LNCaP clone FGC (cell line): Measurements from ENCODE around the gene PCDHB8.
"Not testable (repeated sequence)": the region's sequence is repeated elsewhere in the genome, so short reads cannot be mapped to it uniquely, and the experiment has no call there.

Experiments
- DNase-seq: peaks from one replicate; pipeline ENCODE4 v3.0.0-alpha.2; 2011; ENCODE audit warnings: low read depth
- H3K4me3 ChIP-seq: 2 replicates; pipeline ENCODE4 v1.5.1; 2011; ENCODE audit warnings: mild to moderate bottlenecking, low read depth, low read length, control low read depth
- TF ChIP-seq, protein P1 (sequence below): IDR thresholded peaks from 2 replicates; pipeline ENCODE4 v1.5.1; 2012; ENCODE audit warnings: mild to moderate bottlenecking; ENCODE audit not compliant: control insufficient read depth, insufficient read depth; ENCODE audit errors: extremely low read depth

Gene PCDHB8

GRCh38 chr5:141223112-141223783 lies 45.7 kb downstream of the PCDHB8 start, which contains the start of gene PCDHB14:
Gene PCDHB14, plus strand, starts transcription at chr5:141223343. Its CDS starts 163 bp downstream, at chr5:141223506.
- peak within 1 kb of the TSS; percentile 37 for H3K4me3 ChIP-seq

DNA sequence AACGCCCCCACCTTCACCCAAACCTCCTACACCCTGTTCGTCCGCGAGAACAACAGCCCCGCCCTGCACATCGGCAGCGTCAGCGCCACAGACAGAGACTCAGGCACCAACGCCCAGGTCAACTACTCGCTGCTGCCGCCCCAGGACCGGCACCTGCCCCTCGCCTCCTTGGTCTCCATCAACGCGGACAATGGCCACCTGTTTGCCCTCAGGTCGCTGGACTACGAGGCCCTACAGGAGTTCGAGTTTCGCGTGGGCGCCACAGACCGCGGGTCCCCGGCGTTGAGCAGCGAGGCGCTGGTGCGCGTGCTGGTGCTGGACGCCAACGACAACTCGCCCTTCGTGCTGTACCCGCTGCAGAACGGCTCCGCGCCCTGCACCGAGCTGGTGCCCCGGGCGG lies 47.3 kb downstream of the PCDHB8 start:
- not testable (repeated sequence) for H3K4me3 ChIP-seq, DNase-seq

More at GRCh38 chr5:141223112-141223783, 45.7 kb downstream of the PCDHB8 start, which contains the start of gene PCDHB14:
- TF ChIP-seq, protein P1, sequence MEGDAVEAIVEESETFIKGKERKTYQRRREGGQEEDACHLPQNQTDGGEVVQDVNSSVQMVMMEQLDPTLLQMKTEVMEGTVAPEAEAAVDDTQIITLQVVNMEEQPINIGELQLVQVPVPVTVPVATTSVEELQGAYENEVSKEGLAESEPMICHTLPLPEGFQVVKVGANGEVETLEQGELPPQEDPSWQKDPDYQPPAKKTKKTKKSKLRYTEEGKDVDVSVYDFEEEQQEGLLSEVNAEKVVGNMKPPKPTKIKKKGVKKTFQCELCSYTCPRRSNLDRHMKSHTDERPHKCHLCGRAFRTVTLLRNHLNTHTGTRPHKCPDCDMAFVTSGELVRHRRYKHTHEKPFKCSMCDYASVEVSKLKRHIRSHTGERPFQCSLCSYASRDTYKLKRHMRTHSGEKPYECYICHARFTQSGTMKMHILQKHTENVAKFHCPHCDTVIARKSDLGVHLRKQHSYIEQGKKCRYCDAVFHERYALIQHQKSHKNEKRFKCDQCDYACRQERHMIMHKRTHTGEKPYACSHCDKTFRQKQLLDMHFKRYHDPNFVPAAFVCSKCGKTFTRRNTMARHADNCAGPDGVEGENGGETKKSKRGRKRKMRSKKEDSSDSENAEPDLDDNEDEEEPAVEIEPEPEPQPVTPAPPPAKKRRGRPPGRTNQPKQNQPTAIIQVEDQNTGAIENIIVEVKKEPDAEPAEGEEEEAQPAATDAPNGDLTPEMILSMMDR, result peak; percentile 46
- peak; percentile 32 for DNase-seq

DNA sequence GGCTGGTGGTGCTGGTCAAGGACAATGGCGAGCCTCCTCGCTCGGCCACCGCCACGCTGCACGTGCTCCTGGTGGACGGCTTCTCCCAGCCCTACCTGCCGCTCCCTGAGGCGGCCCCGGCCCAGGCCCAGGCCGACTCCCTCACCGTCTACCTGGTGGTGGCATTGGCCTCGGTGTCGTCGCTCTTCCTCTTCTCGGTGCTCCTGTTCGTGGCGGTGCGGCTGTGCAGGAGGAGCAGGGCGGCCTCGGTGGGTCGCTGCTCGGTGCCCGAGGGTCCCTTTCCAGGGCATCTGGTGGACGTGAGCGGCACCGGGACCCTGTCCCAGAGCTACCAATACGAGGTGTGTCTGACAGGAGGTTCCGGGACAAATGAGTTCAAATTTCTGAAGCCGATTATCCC lies 47.8 kb downstream of the PCDHB8 start:
- not testable (repeated sequence) for H3K4me3 ChIP-seq, DNase-seq
